ENCODE data around the gene EPHX1.

The EPHX1 gene

GRCh38 chr1:225842074-225842473 lies 32.1 kb downstream of the EPHX1 start:
- Mint-ChIP-seq H3K4me1 (peaks cover 9% of the 10 kb centered on the region), H3K27ac (no peak overlapping the region), H3K36me3 (ENCODE audit: low read depth) (peaks cover 38% of the 10 kb centered on the region), H3K9me3 (no peaks in the 10 kb centered on the region), H3K4me3 (no peak overlapping the region), H3K27me3 (ENCODE audit: low read depth) (no peaks in the 10 kb centered on the region)
- TF ChIP-seq, protein P1, sequence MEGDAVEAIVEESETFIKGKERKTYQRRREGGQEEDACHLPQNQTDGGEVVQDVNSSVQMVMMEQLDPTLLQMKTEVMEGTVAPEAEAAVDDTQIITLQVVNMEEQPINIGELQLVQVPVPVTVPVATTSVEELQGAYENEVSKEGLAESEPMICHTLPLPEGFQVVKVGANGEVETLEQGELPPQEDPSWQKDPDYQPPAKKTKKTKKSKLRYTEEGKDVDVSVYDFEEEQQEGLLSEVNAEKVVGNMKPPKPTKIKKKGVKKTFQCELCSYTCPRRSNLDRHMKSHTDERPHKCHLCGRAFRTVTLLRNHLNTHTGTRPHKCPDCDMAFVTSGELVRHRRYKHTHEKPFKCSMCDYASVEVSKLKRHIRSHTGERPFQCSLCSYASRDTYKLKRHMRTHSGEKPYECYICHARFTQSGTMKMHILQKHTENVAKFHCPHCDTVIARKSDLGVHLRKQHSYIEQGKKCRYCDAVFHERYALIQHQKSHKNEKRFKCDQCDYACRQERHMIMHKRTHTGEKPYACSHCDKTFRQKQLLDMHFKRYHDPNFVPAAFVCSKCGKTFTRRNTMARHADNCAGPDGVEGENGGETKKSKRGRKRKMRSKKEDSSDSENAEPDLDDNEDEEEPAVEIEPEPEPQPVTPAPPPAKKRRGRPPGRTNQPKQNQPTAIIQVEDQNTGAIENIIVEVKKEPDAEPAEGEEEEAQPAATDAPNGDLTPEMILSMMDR (IDR thresholded peaks at IDR 0.05; ENCODE audit: unreplicated experiment in 3 of 3) = no peak

DNA sequence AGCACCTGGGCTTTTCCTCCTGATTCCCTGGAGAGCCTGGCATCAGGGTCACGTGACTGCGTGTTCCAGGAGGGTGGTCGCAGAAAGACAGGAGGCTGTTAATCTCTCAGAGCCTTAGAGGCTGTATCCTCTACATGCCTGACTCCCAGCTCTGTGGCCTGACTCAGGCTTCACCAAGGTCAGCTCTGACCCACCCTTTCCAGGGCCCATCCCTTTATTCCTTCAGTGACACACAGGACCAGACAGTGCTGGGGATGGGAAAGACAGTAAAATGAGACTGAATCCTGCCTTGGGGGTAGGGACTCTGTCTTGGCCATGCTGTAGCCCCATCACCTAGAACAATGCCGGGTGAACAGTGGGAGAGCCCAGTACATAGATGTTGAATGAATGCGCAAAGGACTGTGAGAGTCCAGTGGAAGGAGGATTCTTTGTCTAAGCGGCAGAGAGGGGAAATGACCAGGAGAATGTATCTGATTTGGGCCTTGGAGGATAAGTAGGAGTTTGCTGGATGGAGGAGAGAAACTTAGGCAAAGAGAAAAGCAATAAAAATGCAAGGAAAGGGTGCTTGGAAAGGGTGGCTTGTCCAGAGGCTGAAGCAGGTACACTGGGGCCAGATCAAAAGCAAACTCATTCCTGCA lies 33.0 kb downstream of the EPHX1 start:
- H3K27ac Mint-ChIP-seq = peak overlapping the region in 2 of 3 experiments; percentile 1 to 60
- TF ChIP-seq, protein P1 (IDR thresholded peaks at IDR 0.05; ENCODE audit: unreplicated experiment in 3 of 3) = no peak
- H3K4me3 Mint-ChIP-seq = no peak overlapping the region

GRCh38 chr1:225843426-225843795 lies 33.5 kb downstream of the EPHX1 start:
- Mint-ChIP-seq H3K27ac (peak overlapping the region in 2 of 3 experiments; percentile 1 to 60), H3K27me3 (ENCODE audit: low read depth) (no peaks in the 10 kb centered on the region), H3K36me3 (ENCODE audit: low read depth) (peaks cover 43% of the 10 kb centered on the region), H3K4me3 (no peak overlapping the region), H3K9me3 (no peaks in the 10 kb centered on the region), H3K4me1 (peaks cover 16% of the 10 kb centered on the region)
- TF ChIP-seq, protein P1 (IDR thresholded peaks at IDR 0.05; ENCODE audit: unreplicated experiment in 3 of 3) = no peak

More for the DNA sequence above, 33.0 kb downstream of the EPHX1 start:
- H3K4me1 Mint-ChIP-seq = peaks cover 11% of the 10 kb centered on the region
- H3K9me3 Mint-ChIP-seq = no peaks in the 10 kb centered on the region
- H3K27me3 Mint-ChIP-seq (ENCODE audit: low read depth) = no peaks in the 10 kb centered on the region
- peaks cover 38% of the 10 kb centered on the region for H3K36me3 Mint-ChIP-seq (ENCODE audit: low read depth)

DNA sequence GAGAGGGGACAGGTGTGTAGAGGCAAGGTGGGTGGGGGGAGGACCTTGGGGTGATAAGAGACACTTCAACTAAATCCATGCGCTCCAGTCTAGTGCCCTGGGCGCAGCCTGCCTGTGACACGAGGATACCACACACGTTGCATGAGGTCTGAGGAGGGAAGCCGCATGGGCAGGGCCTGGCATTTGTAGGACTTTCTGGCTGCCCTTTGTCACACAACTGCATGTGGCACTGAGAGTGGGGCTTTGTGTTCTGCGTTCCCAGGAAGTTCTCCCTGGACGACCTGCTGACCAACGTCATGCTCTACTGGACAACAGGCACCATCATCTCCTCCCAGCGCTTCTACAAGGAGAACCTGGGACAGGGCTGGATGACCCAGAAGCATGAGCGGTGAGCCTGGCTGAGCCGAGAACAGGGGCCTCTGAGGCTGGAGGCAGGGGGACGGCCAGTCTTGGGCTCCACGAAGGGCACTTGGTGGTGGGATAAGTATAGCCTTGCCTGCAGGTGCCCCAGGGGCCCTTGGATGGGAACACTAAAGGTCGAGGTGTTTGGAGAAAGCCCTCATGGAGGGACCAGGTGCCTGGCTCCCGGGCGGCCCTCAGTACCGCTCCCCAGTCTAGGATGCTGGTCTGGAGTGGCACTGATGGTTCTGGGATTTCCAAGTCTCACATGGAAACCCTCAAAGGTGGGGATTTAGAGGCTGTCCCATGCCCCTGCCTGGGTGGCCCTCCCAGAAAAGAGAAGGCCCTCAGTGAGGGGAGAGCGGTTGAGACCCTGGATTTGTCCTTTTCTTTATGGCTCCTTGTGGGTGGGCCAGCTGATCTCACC lies 34.5 kb downstream of the EPHX1 start:
- H3K4me1 Mint-ChIP-seq = peaks cover 21% of the 10 kb centered on the region
- H3K4me3 Mint-ChIP-seq = no peak overlapping the region

GRCh38 chr1:225845097-225845496 lies 35.2 kb downstream of the EPHX1 start:
- peaks cover 49% of the 10 kb centered on the region for H3K36me3 Mint-ChIP-seq (ENCODE audit: low read depth)
- TF ChIP-seq, protein P1 (IDR thresholded peaks at IDR 0.05; ENCODE audit: unreplicated experiment in 3 of 3) = no peak
- peaks cover 28% of the 10 kb centered on the region for H3K4me1 Mint-ChIP-seq
- H3K4me3 Mint-ChIP-seq = no peak overlapping the region
- H3K27me3 Mint-ChIP-seq (ENCODE audit: low read depth) = no peaks in the 10 kb centered on the region
- H3K27ac Mint-ChIP-seq = peak overlapping the region in 2 of 3 experiments; percentile 42 to 75
- H3K9me3 Mint-ChIP-seq = no peaks in the 10 kb centered on the region

More for the DNA sequence above, 34.5 kb downstream of the EPHX1 start:
- Mint-ChIP-seq H3K27ac (peak overlapping the region in 1 of 3 experiments; percentile 1), H3K9me3 (no peaks in the 10 kb centered on the region), H3K36me3 (ENCODE audit: low read depth) (peaks cover 49% of the 10 kb centered on the region), H3K27me3 (ENCODE audit: low read depth) (no peaks in the 10 kb centered on the region)
- TF ChIP-seq, protein P1 (IDR thresholded peaks at IDR 0.05; ENCODE audit: unreplicated experiment in 3 of 3) = no peak
